Keratinocyte (primary cell): ENCODE data around the gene DHDDS. TPM values are rescaled to one million over a fixed set of nuclear protein-coding genes. Genes with fewer than 3 reads are reported as not detected.
A peak's percentile ranks its signal among the peaks of the same experiment; 100 is the strongest.
"Not testable (repeated sequence)": the region's sequence is repeated elsewhere in the genome, so short reads cannot be mapped to it uniquely, and the experiment has no call there.

Experiments
- DNase-seq: peaks from one replicate; pipeline ENCODE4 v3.0.0-alpha.2; 2011; ENCODE audit warnings: low read depth, missing footprints, low spot score
- FAIRE-seq: peaks from 2 replicates; lab custom pipeline; 2011; peaks lifted over from hg19 to GRCh38; lab: Jason Lieb, UNC
- H2AFZ ChIP-seq: 2 replicates; pipeline ENCODE4 v1.6.0; 2012; ENCODE audit warnings: low read length, control low read depth, inconsistent platforms; ENCODE audit not compliant: control insufficient read depth
- H3K27ac ChIP-seq: 2 replicates; pipeline ENCODE4 v1.5.1; 2011; ENCODE audit warnings: low read length; ENCODE audit not compliant: control insufficient read depth, insufficient read depth
- H3K27me3 ChIP-seq: 3 replicates; pipeline ENCODE4 v1.6.0; 2011; ENCODE audit warnings: low read length; ENCODE audit not compliant: control insufficient read depth, insufficient read depth; ENCODE audit errors: extremely low read depth
- H3K36me3 ChIP-seq, 2 experiments: 2 replicates in 1 of 2; 3 replicates in 1 of 2; pipeline ENCODE4 v1.5.1; 2011; ENCODE audit warnings: low read length in 2 of 2, mild to moderate bottlenecking in 1 of 2; ENCODE audit not compliant: control insufficient read depth in 2 of 2, insufficient read depth in 2 of 2; ENCODE audit errors: extremely low read depth in 1 of 2
- H3K4me1 ChIP-seq: 3 replicates; pipeline ENCODE4 v1.5.1; 2011; ENCODE audit warnings: low read length; ENCODE audit not compliant: control insufficient read depth, insufficient read depth; ENCODE audit errors: extremely low read depth
- H3K4me2 ChIP-seq: 3 replicates; pipeline ENCODE4 v1.6.0; 2011; ENCODE audit warnings: low read depth, low read length; ENCODE audit not compliant: control insufficient read depth, insufficient read depth; ENCODE audit errors: extremely low read depth
- H3K4me3 ChIP-seq, 3 experiments: fragments of 200-600 bp in 1 of 3; sonication (generic) in 1 of 3; 2 replicates in 2 of 3; 3 replicates in 1 of 3; pipeline ENCODE4 v1.5.1; 2011 to 2016; ENCODE audit warnings: low read length in 3 of 3, mild to moderate bottlenecking in 3 of 3, control low read depth in 2 of 3, inconsistent platforms in 1 of 3, low read depth in 1 of 3, mixed read lengths in 1 of 3, mixed run types in 1 of 3, moderate library complexity in 1 of 3; ENCODE audit not compliant: control insufficient read depth in 2 of 3, insufficient read depth in 2 of 3; ENCODE audit errors: extremely low read depth in 1 of 3
- H3K79me2 ChIP-seq: 2 replicates; pipeline ENCODE4 v1.6.0; 2012; ENCODE audit warnings: low read length; ENCODE audit not compliant: control insufficient read depth, insufficient read depth
- H3K9ac ChIP-seq: 3 replicates; pipeline ENCODE4 v1.6.0; 2011; ENCODE audit warnings: low read length; ENCODE audit not compliant: control insufficient read depth, insufficient read depth; ENCODE audit errors: extremely low read depth
- H3K9me1 ChIP-seq: 3 replicates; pipeline ENCODE4 v1.6.0; 2011; ENCODE audit warnings: low read length; ENCODE audit not compliant: control insufficient read depth, insufficient read depth; ENCODE audit errors: extremely low read depth
- H3K9me3 ChIP-seq: 2 replicates; pipeline ENCODE4 v1.5.1; 2012; ENCODE audit warnings: low read depth, low read length; ENCODE audit not compliant: control insufficient read depth
- H4K20me1 ChIP-seq: 3 replicates; pipeline ENCODE4 v1.6.0; 2011; ENCODE audit warnings: low read length; ENCODE audit not compliant: control insufficient read depth, insufficient read depth; ENCODE audit errors: extremely low read depth
- EZH2 ChIP-seq: IDR thresholded peaks from one replicate; pipeline ENCODE4 v1.6.1; 2012; ENCODE audit warnings: inconsistent platforms, mild to moderate bottlenecking, low read length, moderate library complexity
- dilution Hi-C: fragments of 300-500 bp; cut with MboI; formaldehyde crosslinking; loops from one replicate; pipeline ENCODE4 v1.7.0; 2020; ENCODE audit warnings: low sequenced_read_pairs; ENCODE audit not compliant: extremely low pct_ligation_motif_present
- polyA plus RNA-seq, 5 experiments: library from polyadenylated mRNA; depleted of rRNA in 3 of 5; stranded (reverse) in 3 of 5; stranded (forward) in 1 of 5; unstranded in 1 of 5; fragments of >200 nt; gene quantifications; 1 replicate in 1 of 5; 2 replicates in 3 of 5; 3 replicates in 1 of 5; pipeline versions ENCODE4 v1.2.1 to v1.2.3, GENCODE V29; 2011 to 2012; ENCODE audit warnings: missing spikeins in 2 of 5, low read depth in 1 of 5, low replicate concordance in 1 of 5
- TF ChIP-seq, protein P1 (sequence below), 3 experiments: IDR thresholded peaks in 1 of 3; conservative IDR thresholded peaks in 1 of 3; optimal IDR thresholded peaks in 1 of 3; 2 replicates in 2 of 3; 3 replicates in 1 of 3; pipeline versions ENCODE3 to v1.5.1; 2011; ENCODE audit warnings: low read length in 3 of 3, mild to moderate bottlenecking in 3 of 3, moderate library complexity in 2 of 3, control low read depth in 1 of 3, inconsistent platforms in 1 of 3; ENCODE audit not compliant: insufficient read depth in 2 of 3; ENCODE audit errors: extremely low read depth in 1 of 3

Gene DHDDS
- polyA plus RNA-seq, 1 donor (not counting 4 experiments of a cell fraction or from before 2014, with no cell fraction given) = 41.2 TPM

DNA sequence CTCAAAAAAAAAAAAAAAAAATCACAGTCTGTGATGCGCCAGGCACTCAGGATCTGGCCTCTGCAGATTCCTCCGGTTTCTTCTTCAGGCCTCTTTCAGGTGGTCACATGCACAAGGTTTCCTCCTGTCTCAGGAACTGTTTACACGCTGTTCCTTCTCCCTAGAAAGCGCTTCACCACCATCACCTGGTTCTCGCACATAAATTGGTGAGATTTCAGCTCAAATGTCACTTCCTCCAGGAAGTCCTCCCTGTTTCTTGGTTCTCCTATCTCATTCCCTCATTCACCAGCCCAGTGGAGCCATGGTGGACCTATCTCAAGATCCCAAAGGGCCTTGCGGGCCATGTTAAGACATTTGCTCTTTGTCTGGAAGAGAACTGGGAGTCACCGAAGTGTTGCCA lies 66.8 kb downstream of the DHDDS start:
- no peaks in the 10 kb centered on the region for H3K9me1 ChIP-seq
- DNase-seq (no peak), FAIRE-seq (no peak)
- H3K4me1 ChIP-seq = peaks cover 10% of the 10 kb centered on the region
- TF ChIP-seq, protein P1, sequence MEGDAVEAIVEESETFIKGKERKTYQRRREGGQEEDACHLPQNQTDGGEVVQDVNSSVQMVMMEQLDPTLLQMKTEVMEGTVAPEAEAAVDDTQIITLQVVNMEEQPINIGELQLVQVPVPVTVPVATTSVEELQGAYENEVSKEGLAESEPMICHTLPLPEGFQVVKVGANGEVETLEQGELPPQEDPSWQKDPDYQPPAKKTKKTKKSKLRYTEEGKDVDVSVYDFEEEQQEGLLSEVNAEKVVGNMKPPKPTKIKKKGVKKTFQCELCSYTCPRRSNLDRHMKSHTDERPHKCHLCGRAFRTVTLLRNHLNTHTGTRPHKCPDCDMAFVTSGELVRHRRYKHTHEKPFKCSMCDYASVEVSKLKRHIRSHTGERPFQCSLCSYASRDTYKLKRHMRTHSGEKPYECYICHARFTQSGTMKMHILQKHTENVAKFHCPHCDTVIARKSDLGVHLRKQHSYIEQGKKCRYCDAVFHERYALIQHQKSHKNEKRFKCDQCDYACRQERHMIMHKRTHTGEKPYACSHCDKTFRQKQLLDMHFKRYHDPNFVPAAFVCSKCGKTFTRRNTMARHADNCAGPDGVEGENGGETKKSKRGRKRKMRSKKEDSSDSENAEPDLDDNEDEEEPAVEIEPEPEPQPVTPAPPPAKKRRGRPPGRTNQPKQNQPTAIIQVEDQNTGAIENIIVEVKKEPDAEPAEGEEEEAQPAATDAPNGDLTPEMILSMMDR (optimal IDR thresholded peaks at IDR 0.05 in 1 of 3, IDR thresholded peaks at IDR 0.05 in 1 of 3, conservative IDR thresholded peaks at IDR 0.05 in 1 of 3; ENCODE audit: extremely low read depth in 1 of 3, insufficient read depth in 2 of 3, low read length in 3 of 3) = no peak
- H2AFZ ChIP-seq = no peak overlapping the region
- no peak overlapping the region for H3K4me2 ChIP-seq
- no peaks in the 10 kb centered on the region for H3K36me3 ChIP-seq
- no peak overlapping the region for H3K4me3 ChIP-seq
- no peaks in the 10 kb centered on the region for H3K27me3 ChIP-seq
- no peaks in the 10 kb centered on the region for H3K79me2 ChIP-seq
- H3K9ac ChIP-seq = no peak overlapping the region
- H3K9me3 ChIP-seq = no peaks in the 10 kb centered on the region
- H3K27ac ChIP-seq = no peak overlapping the region
- dilution Hi-C loops = no loop called here
- H4K20me1 ChIP-seq = no peaks in the 10 kb centered on the region

DNA sequence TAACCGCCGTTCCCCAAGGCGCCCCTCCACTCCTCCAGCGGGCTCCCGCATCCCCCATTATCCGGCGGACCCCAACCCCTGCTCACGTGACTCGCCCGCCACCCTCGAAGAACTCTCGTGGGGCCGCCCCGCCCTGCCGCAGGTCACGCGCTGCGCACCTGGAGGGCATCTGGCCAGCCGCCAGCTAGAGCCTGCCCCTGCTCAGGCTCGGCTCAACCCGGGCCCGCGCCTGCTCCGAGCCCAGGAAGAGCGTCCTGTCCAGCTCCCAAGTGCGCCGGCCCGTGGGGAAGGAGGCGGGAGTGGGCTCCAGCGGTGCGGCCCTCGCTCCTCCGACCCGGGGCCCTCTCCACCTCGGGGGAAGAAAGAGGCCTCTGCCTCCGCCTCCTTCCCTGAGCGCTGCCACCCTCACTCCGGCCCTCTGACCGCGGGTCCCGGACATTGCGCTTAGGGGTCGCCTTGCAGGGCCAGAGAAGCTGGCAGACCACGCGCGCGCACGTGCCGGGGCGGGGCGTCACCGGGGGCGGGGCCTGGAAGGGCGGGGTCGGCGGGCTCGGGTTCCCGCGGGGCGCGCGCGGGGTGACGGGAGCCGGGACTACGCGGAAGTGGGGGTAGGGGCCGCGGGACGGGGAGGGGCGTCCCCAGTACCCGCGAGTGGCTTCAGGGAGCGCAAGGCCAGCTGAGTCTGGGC lies 68.5 kb downstream of the DHDDS start:
- Histone ChIP-seq H3K4me2 (peak overlapping the region; percentile 90), H3K9me1 (no peaks in the 10 kb centered on the region), H2AFZ (peak overlapping the region; percentile 78), H3K79me2 (no peaks in the 10 kb centered on the region), H4K20me1 (no peaks in the 10 kb centered on the region), H3K9ac (peak overlapping the region; percentile 88), H3K4me1 (peaks cover 10% of the 10 kb centered on the region), H3K4me3 (peak overlapping the region; percentile 59 to 78 (median 61)), H3K27me3 (no peaks in the 10 kb centered on the region), H3K27ac (peak overlapping the region; percentile 80), H3K9me3 (no peaks in the 10 kb centered on the region), H3K36me3 (no peaks in the 10 kb centered on the region)
- TF ChIP-seq, protein P1 (optimal IDR thresholded peaks at IDR 0.05 in 1 of 3, IDR thresholded peaks at IDR 0.05 in 1 of 3, conservative IDR thresholded peaks at IDR 0.05 in 1 of 3; ENCODE audit: extremely low read depth in 1 of 3, insufficient read depth in 2 of 3, low read length in 3 of 3) = no peak
- TF ChIP-seq EZH2 = no peak
- FAIRE-seq (no peak), DNase-seq (peak; percentile 44)
- dilution Hi-C loops = no loop called here

DNA sequence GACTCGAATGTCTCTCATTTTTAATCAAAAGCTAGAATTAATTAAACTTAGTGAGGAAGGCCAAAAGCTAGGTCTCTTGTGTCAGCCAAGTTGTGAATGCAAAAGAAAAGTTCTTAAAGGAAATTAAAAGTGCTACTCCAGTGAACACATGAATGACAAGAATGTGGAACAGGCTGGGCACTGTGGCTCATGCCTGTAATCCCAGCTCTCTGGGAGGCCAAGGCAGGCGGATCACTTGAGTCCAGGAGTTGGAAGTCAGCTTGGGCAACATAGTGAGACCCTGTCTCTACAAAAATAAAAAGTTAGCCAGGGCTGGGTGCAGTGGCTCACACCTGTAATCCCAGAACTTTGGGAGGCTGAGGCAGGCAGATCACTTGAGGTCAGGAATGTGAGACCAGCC lies 78.6 kb downstream of the DHDDS start:
- dilution Hi-C loops, H3K4me3 ChIP-seq, H2AFZ ChIP-seq, H3K79me2 ChIP-seq, H3K9ac ChIP-seq, H3K9me1 ChIP-seq, FAIRE-seq, H4K20me1 ChIP-seq, DNase-seq, H3K9me3 ChIP-seq, H3K4me2 ChIP-seq, H3K27me3 ChIP-seq, H3K27ac ChIP-seq, H3K36me3 ChIP-seq, H3K4me1 ChIP-seq: not testable (repeated sequence)

DNA sequence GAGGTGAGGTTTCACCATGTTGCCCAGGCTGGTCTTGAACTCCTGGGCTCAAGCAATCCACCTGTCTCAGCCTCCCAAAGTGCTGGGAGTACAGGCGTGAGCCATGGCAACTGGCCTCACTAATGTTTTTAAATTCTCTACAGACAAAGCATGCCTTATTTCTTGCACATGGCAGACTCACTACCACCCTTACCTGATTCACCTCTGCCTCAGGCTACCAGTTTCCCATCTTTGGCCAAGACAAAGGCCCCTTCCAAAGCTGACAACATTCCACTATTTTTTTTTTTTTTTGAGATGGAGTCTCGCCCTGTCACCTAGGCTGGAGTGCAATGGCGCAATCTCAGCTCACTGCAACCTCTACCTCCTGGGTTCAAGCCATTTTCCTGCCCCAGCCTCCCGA lies 83.7 kb downstream of the DHDDS start:
- H3K27me3 ChIP-seq, H2AFZ ChIP-seq, H3K79me2 ChIP-seq, dilution Hi-C loops, H3K9me1 ChIP-seq, H4K20me1 ChIP-seq, FAIRE-seq, H3K9me3 ChIP-seq, H3K4me1 ChIP-seq, H3K4me3 ChIP-seq, H3K9ac ChIP-seq, H3K27ac ChIP-seq, H3K36me3 ChIP-seq, H3K4me2 ChIP-seq: not testable (repeated sequence)
- peak; percentile 73 for DNase-seq
